ENCODE data around the gene FOXN3.

The FOXN3 gene, protein sequence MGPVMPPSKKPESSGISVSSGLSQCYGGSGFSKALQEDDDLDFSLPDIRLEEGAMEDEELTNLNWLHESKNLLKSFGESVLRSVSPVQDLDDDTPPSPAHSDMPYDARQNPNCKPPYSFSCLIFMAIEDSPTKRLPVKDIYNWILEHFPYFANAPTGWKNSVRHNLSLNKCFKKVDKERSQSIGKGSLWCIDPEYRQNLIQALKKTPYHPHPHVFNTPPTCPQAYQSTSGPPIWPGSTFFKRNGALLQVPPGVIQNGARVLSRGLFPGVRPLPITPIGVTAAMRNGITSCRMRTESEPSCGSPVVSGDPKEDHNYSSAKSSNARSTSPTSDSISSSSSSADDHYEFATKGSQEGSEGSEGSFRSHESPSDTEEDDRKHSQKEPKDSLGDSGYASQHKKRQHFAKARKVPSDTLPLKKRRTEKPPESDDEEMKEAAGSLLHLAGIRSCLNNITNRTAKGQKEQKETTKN

DNA sequence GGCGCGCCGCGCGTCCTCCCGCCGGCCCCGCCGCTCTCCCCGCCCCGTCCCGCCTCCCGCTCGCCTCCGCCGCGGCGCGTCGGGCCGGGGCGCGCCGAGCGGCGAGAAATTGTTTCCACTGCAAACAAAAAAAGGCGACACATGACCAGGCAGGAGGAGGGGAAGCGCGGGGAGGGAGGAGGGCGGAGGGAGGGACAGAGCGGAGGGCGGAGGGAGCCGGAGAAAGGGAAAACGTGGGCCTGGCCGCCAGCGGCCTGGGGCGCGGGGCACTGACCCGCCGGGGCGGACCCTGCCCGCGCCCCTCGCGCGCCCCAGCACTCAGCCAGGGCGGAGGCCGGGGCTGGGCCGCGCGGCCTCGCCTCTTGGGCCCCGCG lies at the start of gene FOXN3:
Gene FOXN3 (minus strand): TSS at position 143 of the 374 bp plus-strand sequence. CDS start 4,757 bp downstream, outside the sequence.
- Histone ChIP-seq H3K4me3 (ENCODE audit: low read depth in 1 of 5, low read length in 5 of 5) (peak within 1 kb of the TSS; percentile 69 to 91 (median 83)), H3K9ac (ENCODE audit: low read length in 5 of 5) (peak within 1 kb of the TSS in 4 of 5 donors; percentile 78 to 96 (median 90)), H3K9me3 (ENCODE audit: control insufficient read depth in 5 of 5, low read length in 5 of 5) (no peaks in the 10 kb centered on the region), H3K36me3 (ENCODE audit: control insufficient read depth in 5 of 5, insufficient read depth in 5 of 5, low read length in 5 of 5) (peaks cover 0 to 6% (median 4%) of the 10 kb centered on the region in 5 donors), H3K27ac (ENCODE audit: low read depth, low read length) (peak within 1 kb of the TSS; percentile 90), H3K4me1 (ENCODE audit: control insufficient read depth in 5 of 5, insufficient read depth in 5 of 5, low read length in 5 of 5) (peaks cover 0 to 38% (median 28%) of the 10 kb centered on the region in 5 donors), H3K27me3 (ENCODE audit: control insufficient read depth in 5 of 5, insufficient read depth in 4 of 5, low read length in 5 of 5) (no peaks in the 10 kb centered on the region)

DNA sequence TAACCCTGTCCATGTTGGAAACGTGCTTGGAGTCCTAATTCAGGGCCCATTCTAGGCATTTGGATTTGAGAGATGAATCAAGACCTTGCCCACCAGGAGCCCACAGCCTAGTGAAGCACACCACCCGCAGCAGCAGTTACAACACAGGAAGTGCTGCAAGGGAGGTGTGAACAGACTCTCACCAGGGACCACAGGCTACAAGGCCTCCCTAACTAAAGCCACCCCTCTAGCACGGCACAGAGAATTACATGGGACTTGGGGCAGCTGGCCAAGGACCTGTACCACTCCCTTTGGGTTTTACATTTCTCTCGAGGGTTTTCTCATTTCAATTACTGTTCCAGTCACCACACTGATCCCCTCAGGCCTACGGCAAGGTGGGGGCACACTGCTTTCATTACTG lies 49.5 kb upstream of the FOXN3 start:
- Histone ChIP-seq H3K27ac (ENCODE audit: low read depth, low read length) (no peak overlapping the region), H3K4me3 (ENCODE audit: low read depth in 1 of 5, low read length in 5 of 5) (no peak overlapping the region), H3K9ac (ENCODE audit: low read length in 5 of 5) (no peak overlapping the region), H3K4me1 (ENCODE audit: control insufficient read depth in 5 of 5, insufficient read depth in 5 of 5, low read length in 5 of 5) (peaks cover 0 to 19% (median 15%) of the 10 kb centered on the region in 5 donors), H3K9me3 (ENCODE audit: control insufficient read depth in 5 of 5, low read length in 5 of 5) (no peaks in the 10 kb centered on the region), H3K36me3 (ENCODE audit: control insufficient read depth in 5 of 5, insufficient read depth in 5 of 5, low read length in 5 of 5) (peaks cover 0 to 3% (median 0%) of the 10 kb centered on the region in 5 donors), H3K27me3 (ENCODE audit: control insufficient read depth in 5 of 5, insufficient read depth in 4 of 5, low read length in 5 of 5) (no peaks in the 10 kb centered on the region)

DNA sequence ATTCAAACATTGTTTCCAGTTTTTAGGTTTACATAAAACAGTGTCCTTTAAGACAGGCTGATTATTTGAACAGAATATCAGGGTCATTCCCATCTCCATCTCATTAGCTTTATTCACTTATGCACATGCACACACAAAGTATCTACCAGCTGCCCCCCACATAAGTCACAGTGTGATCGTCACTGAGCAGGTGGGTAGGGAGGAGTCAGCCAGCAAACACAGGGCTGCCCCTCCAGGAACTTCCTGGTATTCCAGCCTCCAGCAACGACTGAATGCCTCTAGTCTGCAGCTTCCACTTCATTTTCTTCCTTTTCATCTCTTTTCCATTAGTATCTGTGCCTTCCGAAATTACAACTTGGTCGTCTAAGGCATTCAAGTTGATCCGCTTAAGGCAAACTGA lies 48.8 kb upstream of the FOXN3 start:
- no peaks in the 10 kb centered on the region for H3K9me3 ChIP-seq (ENCODE audit: control insufficient read depth in 5 of 5, low read length in 5 of 5)
- H3K27ac ChIP-seq (ENCODE audit: low read depth, low read length) = no peak overlapping the region
- peaks cover 0 to 3% (median 0%) of the 10 kb centered on the region in 5 donors for H3K36me3 ChIP-seq (ENCODE audit: control insufficient read depth in 5 of 5, insufficient read depth in 5 of 5, low read length in 5 of 5)
- no peak overlapping the region for H3K9ac ChIP-seq (ENCODE audit: low read length in 5 of 5)
- H3K27me3 ChIP-seq (ENCODE audit: control insufficient read depth in 5 of 5, insufficient read depth in 4 of 5, low read length in 5 of 5) = no peaks in the 10 kb centered on the region
- H3K4me3 ChIP-seq (ENCODE audit: low read depth in 1 of 5, low read length in 5 of 5) = no peak overlapping the region
- peaks cover 0 to 17% (median 14%) of the 10 kb centered on the region in 5 donors for H3K4me1 ChIP-seq (ENCODE audit: control insufficient read depth in 5 of 5, insufficient read depth in 5 of 5, low read length in 5 of 5)

DNA sequence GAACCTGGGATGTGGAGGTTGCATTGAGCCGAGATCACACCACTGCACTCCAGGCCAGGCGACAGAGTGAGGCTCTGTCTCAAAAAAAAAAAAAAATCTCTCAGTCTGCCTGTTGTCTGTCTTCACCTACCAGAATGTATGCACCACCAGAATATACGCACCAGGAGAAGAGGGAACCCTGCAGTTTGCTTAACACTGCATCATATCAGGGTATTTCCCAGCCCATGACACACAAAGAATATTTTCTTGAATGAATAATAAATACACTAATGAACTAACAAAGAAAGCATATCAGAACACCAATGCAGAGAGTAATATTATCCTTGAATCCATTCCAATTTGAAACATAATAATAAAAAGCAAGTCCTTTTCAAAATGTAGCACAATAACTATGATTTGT lies 44.2 kb upstream of the FOXN3 start:
- Histone ChIP-seq H3K9me3 (ENCODE audit: control insufficient read depth in 5 of 5, low read length in 5 of 5) (no peaks in the 10 kb centered on the region), H3K4me1 (ENCODE audit: control insufficient read depth in 5 of 5, insufficient read depth in 5 of 5, low read length in 5 of 5) (peaks cover 0 to 11% (median 4%) of the 10 kb centered on the region in 5 donors), H3K36me3 (ENCODE audit: control insufficient read depth in 5 of 5, insufficient read depth in 5 of 5, low read length in 5 of 5) (peaks cover 0 to 5% (median 0%) of the 10 kb centered on the region in 5 donors), H3K4me3 (ENCODE audit: low read depth in 1 of 5, low read length in 5 of 5) (no peak overlapping the region), H3K9ac (ENCODE audit: low read length in 5 of 5) (no peak overlapping the region), H3K27ac (ENCODE audit: low read depth, low read length) (no peak overlapping the region), H3K27me3 (ENCODE audit: control insufficient read depth in 5 of 5, insufficient read depth in 4 of 5, low read length in 5 of 5) (no peaks in the 10 kb centered on the region)

DNA sequence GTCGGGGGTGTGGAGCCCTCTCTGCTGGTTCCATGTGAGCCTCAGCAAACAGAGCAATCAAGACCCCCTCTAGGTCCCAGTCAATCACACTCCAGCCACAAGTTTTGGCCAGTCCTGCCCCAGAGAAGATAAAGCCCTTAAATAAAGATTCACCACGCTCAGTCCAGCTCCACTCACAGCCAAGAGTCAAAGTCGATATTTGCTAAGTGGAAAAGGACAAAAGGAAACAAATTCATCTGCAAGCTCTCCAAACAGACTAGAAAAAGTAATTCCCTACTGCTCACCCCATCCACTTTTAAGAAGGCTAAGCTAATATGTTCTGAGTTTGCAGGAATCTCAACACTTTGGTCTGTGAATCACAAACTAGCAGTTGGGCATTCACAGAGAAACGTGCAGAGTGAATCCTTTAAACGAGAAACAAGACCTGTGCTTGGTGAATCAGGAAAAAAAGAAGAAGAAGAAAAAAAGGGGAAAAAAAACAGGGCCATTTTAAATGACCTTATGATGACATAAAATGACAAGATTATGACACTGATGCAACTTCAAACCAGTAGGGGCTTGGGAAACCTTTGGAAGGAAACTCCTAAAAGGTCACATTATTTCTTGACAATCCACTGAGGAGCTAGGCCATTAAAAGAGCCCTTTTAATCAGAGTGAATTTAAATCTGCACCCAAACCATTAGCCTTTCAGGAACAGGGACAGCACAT lies 41.8 kb upstream of the FOXN3 start:
- Histone ChIP-seq H3K36me3 (ENCODE audit: control insufficient read depth in 5 of 5, insufficient read depth in 5 of 5, low read length in 5 of 5) (peaks cover 0 to 5% (median 0%) of the 10 kb centered on the region in 5 donors), H3K27ac (ENCODE audit: low read depth, low read length) (no peak overlapping the region), H3K4me1 (ENCODE audit: control insufficient read depth in 5 of 5, insufficient read depth in 5 of 5, low read length in 5 of 5) (peaks cover 0 to 11% (median 4%) of the 10 kb centered on the region in 5 donors), H3K9ac (ENCODE audit: low read length in 5 of 5) (no peak overlapping the region), H3K9me3 (ENCODE audit: control insufficient read depth in 5 of 5, low read length in 5 of 5) (no peaks in the 10 kb centered on the region), H3K27me3 (ENCODE audit: control insufficient read depth in 5 of 5, insufficient read depth in 4 of 5, low read length in 5 of 5) (no peaks in the 10 kb centered on the region), H3K4me3 (ENCODE audit: low read depth in 1 of 5, low read length in 5 of 5) (no peak overlapping the region)

DNA sequence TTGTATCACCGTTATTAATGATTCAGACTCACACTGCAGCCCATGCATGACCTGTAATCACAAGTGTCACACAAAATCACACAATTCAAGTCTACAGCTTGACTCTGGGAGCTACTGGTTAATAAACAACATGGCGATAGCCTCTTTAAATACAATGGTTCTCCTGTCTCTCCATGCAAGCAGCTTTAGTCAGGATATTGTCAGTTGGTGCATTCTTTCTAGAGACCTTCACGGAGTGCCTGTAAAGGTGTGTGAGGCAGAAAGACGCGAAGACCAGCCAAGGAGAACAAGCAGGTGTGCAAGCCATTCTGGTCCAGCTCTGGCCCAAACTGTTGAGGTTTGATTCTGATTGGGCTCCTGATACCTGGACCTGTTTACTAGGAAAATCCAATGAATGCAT lies 40.0 kb upstream of the FOXN3 start:
- peaks cover 0 to 5% (median 3%) of the 10 kb centered on the region in 5 donors for H3K36me3 ChIP-seq (ENCODE audit: control insufficient read depth in 5 of 5, insufficient read depth in 5 of 5, low read length in 5 of 5)
- H3K9me3 ChIP-seq (ENCODE audit: control insufficient read depth in 5 of 5, low read length in 5 of 5) = no peaks in the 10 kb centered on the region
- peaks cover 0 to 11% (median 4%) of the 10 kb centered on the region in 5 donors for H3K4me1 ChIP-seq (ENCODE audit: control insufficient read depth in 5 of 5, insufficient read depth in 5 of 5, low read length in 5 of 5)
- H3K4me3 ChIP-seq (ENCODE audit: low read depth in 1 of 5, low read length in 5 of 5) = no peak overlapping the region
- H3K27me3 ChIP-seq (ENCODE audit: control insufficient read depth in 5 of 5, insufficient read depth in 4 of 5, low read length in 5 of 5) = no peaks in the 10 kb centered on the region
- no peak overlapping the region for H3K27ac ChIP-seq (ENCODE audit: low read depth, low read length)
- H3K9ac ChIP-seq (ENCODE audit: low read length in 5 of 5) = no peak overlapping the region

DNA sequence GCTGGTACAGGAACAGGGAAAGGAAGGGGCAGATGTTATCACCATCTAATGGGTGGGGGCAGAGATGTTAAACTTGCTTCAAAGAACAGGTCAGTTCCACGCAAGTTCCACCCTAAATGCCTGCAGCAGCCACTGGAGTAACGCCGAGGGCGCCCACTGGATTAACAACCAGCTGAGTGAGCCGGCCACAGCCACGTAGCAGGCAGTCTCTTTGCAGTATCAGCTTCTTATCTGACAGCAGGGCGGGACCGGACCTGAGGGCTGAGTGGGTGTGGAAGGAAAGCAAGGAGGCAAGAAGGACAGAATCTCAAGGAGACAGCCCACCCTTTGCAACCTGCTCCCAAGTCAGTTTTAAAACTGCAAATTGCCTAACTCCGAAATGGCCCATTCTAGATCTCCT lies 38.4 kb upstream of the FOXN3 start:
- Histone ChIP-seq H3K27ac (ENCODE audit: low read depth, low read length) (no peak overlapping the region), H3K4me1 (ENCODE audit: control insufficient read depth in 5 of 5, insufficient read depth in 5 of 5, low read length in 5 of 5) (peaks cover 0 to 11% (median 4%) of the 10 kb centered on the region in 5 donors), H3K36me3 (ENCODE audit: control insufficient read depth in 5 of 5, insufficient read depth in 5 of 5, low read length in 5 of 5) (peaks cover 0 to 10% (median 3%) of the 10 kb centered on the region in 5 donors), H3K27me3 (ENCODE audit: control insufficient read depth in 5 of 5, insufficient read depth in 4 of 5, low read length in 5 of 5) (no peaks in the 10 kb centered on the region), H3K4me3 (ENCODE audit: low read depth in 1 of 5, low read length in 5 of 5) (no peak overlapping the region), H3K9ac (ENCODE audit: low read length in 5 of 5) (no peak overlapping the region), H3K9me3 (ENCODE audit: control insufficient read depth in 5 of 5, low read length in 5 of 5) (no peaks in the 10 kb centered on the region)

DNA sequence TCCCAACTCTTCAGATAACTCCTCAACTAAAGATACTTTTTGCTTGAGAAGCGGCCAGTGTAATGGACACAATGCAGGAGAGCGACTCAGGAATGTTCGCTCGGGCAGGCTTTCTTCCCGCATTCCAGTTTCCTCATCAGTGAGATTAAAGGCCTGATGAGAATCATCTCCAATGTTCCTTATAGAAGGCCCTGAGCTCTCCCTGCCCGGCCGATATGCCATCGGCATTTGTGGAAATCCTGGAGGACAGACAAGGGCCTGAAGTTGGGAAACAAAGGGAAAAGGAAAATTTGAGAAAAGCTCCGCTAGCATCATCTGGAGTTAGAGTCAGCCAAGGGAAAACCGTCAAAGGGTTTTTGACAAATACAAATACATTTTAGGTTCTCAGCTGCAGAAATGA lies 38.0 kb upstream of the FOXN3 start:
- H3K4me3 ChIP-seq (ENCODE audit: low read depth in 1 of 5, low read length in 5 of 5) = no peak overlapping the region
- H3K4me1 ChIP-seq (ENCODE audit: control insufficient read depth in 5 of 5, insufficient read depth in 5 of 5, low read length in 5 of 5) = peaks cover 0 to 11% (median 4%) of the 10 kb centered on the region in 5 donors
- H3K36me3 ChIP-seq (ENCODE audit: control insufficient read depth in 5 of 5, insufficient read depth in 5 of 5, low read length in 5 of 5) = peaks cover 0 to 10% (median 3%) of the 10 kb centered on the region in 5 donors
- H3K9ac ChIP-seq (ENCODE audit: low read length in 5 of 5) = no peak overlapping the region
- no peaks in the 10 kb centered on the region for H3K9me3 ChIP-seq (ENCODE audit: control insufficient read depth in 5 of 5, low read length in 5 of 5)
- no peaks in the 10 kb centered on the region for H3K27me3 ChIP-seq (ENCODE audit: control insufficient read depth in 5 of 5, insufficient read depth in 4 of 5, low read length in 5 of 5)
- no peak overlapping the region for H3K27ac ChIP-seq (ENCODE audit: low read depth, low read length)

DNA sequence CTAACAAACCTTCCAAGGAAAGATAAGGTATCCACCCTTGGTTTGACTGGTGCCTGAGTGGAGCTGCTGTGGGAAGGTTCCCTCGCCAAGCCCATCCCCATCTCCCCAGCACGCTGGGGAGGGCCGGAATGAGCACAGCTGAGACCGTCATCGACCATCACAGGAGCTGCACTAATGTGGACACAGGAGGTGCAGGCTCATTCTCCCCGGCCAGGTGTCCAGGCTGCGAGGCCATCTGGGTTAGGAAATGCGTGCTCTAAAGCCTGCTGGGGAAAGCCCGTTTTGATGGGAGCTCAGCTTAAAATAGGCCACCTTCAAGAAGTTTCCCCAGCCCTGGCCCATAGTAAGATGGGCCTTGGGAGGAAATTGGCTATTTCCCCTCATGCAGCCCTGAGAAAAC lies 35.2 kb upstream of the FOXN3 start:
- H3K4me1 ChIP-seq (ENCODE audit: control insufficient read depth in 5 of 5, insufficient read depth in 5 of 5, low read length in 5 of 5) = peaks cover 0 to 3% (median 0%) of the 10 kb centered on the region in 5 donors
- no peaks in the 10 kb centered on the region for H3K9me3 ChIP-seq (ENCODE audit: control insufficient read depth in 5 of 5, low read length in 5 of 5)
- peaks cover 0 to 10% (median 3%) of the 10 kb centered on the region in 5 donors for H3K36me3 ChIP-seq (ENCODE audit: control insufficient read depth in 5 of 5, insufficient read depth in 5 of 5, low read length in 5 of 5)

DNA sequence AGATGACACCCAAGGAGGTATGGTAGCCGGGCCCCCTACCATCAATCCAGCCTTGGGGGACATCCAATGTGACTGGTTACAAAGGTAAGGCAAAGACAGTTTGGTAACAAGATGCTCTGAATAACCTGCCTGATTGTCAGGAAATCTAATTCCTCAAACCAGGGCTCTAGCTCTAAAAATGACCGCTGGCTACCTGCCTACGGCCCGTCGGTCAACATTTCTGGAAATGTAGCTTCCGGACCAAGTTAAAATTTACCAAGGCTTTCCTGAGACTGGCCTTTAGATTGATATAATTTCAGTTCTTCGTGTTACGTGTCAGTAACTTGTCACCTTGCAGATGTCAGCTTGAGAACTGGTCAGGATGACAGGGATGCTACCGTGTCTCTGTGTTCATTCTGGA lies 34.2 kb upstream of the FOXN3 start:
- Histone ChIP-seq H3K4me3 (ENCODE audit: low read depth in 1 of 5, low read length in 5 of 5) (no peak overlapping the region), H3K27me3 (ENCODE audit: control insufficient read depth in 5 of 5, insufficient read depth in 4 of 5, low read length in 5 of 5) (no peaks in the 10 kb centered on the region), H3K9ac (ENCODE audit: low read length in 5 of 5) (no peak overlapping the region), H3K9me3 (ENCODE audit: control insufficient read depth in 5 of 5, low read length in 5 of 5) (no peaks in the 10 kb centered on the region), H3K36me3 (ENCODE audit: control insufficient read depth in 5 of 5, insufficient read depth in 5 of 5, low read length in 5 of 5) (peaks cover 0 to 6% (median 3%) of the 10 kb centered on the region in 5 donors), H3K27ac (ENCODE audit: low read depth, low read length) (no peak overlapping the region), H3K4me1 (ENCODE audit: control insufficient read depth in 5 of 5, insufficient read depth in 5 of 5, low read length in 5 of 5) (peaks cover 0 to 3% (median 0%) of the 10 kb centered on the region in 5 donors)

More for the DNA sequence above, 35.2 kb upstream of the FOXN3 start:
- Histone ChIP-seq H3K27me3 (ENCODE audit: control insufficient read depth in 5 of 5, insufficient read depth in 4 of 5, low read length in 5 of 5) (no peaks in the 10 kb centered on the region), H3K4me3 (ENCODE audit: low read depth in 1 of 5, low read length in 5 of 5) (no peak overlapping the region), H3K9ac (ENCODE audit: low read length in 5 of 5) (no peak overlapping the region), H3K27ac (ENCODE audit: low read depth, low read length) (no peak overlapping the region)

Measured in subcutaneous abdominal adipose tissue (tissue), 5 donors.